GM12873 (cell line): ENCODE measurements around the gene XYLT1.

Experiments
- CTCF ChIP-seq: IDR thresholded peaks from 2 replicates; pipeline ENCODE4 v1.5.1; 2012; ENCODE audit warnings: low read depth, mild to moderate bottlenecking, moderate library complexity, low read length, control low read depth; ENCODE audit not compliant: insufficient read depth; ENCODE audit errors: missing control alignments

The XYLT1 gene

GRCh38 chr16:17481736-17482135, 11.0 kb upstream of the XYLT1 start:
- no peak for TF ChIP-seq CTCF

GRCh38 chr16:17476414-17477259, 5.9 kb upstream of the XYLT1 start:
- peak; percentile 65 for TF ChIP-seq CTCF

- TF ChIP-seq CTCF = no peak
Measured at GRCh38 chr16:17475104-17475503, 4.3 kb upstream of the XYLT1 start.

GRCh38 chr16:17474572-17474971, 3.8 kb upstream of the XYLT1 start:
- no peak for TF ChIP-seq CTCF

GRCh38 chr16:17474037-17474436, 3.3 kb upstream of the XYLT1 start:
- no peak for TF ChIP-seq CTCF

- TF ChIP-seq CTCF = no peak
Measured at GRCh38 chr16:17471719-17472461, 1.1 kb upstream of the XYLT1 start.

GRCh38 chr16:17470182-17470907, 415 bp downstream of the XYLT1 start:
- TF ChIP-seq CTCF = no peak
